Left renal pelvis (tissue), 4 donors: Measurements from ENCODE around the gene PNPLA2. TPM values are rescaled to one million over a fixed set of nuclear protein-coding genes. Genes with fewer than 3 reads are reported as not detected.

Source experiments
- DNase-seq, 4 donors: peaks; one replicate each; pipeline ENCODE4 v3.0.0-alpha.2; 2013; ENCODE audit warnings: low read depth in 4 of 4, low spot score in 3 of 4
- polyA plus RNA-seq, 4 donors: library from polyadenylated mRNA; unstranded; fragments of 120-200 nt; gene quantifications; one replicate each; pipeline ENCODE4 v1.2.1, GENCODE V29; 2013; ENCODE audit not compliant: insufficient read length in 4 of 4

PNPLA2 gene
- polyA plus RNA-seq, 4 donors = 30.5 to 92.4 (median 44.1) TPM

DNA sequence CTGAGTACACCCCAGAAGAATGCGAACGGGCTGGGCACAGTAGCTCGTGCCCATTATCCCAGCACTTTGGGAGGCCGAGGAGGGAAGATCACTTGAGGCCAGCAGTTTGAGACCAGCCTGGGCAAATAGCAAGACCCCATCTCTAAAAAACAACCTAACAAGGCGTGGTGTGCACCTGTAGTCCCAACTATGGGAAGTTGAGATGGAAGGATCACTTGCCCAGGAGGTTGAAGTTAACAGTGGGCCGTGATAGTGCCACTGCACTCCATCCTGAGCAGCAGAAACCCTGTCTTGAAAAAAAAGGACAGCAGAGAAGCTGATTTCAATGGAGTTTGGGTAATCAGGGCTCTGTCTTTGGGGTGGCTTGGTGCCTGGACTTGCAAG, 5.7 kb upstream of the PNPLA2 start:
- DNase-seq = no peak

DNA sequence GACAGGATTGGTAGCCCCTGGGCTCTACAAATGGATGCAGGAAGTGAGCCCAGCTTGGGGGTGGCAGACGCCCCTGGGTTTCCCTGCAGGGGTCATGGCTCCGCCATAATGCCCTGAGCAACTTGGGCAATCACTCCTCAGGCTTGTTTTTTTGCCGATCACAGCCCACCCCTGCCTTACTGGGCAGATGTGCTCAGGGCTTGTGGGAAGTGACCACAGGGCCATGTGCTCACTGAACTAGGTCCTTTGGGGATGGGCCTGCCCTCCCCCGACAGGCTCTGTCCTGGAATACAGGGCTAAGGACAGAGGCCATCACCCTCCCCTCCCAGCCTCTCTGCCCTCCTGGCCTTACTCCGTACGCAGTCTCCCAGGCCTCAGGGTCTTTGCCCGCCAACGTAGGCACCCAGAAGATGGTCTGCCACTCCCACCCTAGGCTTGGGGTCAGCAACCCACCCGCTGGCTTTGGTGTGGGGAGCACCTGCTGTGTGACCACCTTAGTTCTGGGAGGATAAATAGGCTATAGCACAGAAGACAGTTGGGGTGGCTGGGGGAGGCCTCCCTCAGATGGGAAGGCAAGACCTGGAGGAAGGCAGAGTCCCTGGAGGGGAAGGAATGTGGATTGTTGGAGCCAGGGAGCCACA, 5.1 kb upstream of the PNPLA2 start:
- DNase-seq = no peak

GRCh38 chr11:815675-816432, 2.9 kb upstream of the PNPLA2 start:
- DNase-seq = no peak

GRCh38 chr11:816433-816779, 2.3 kb upstream of the PNPLA2 start:
- no peak for DNase-seq

- no peak for DNase-seq
These were observed 616 bp downstream of the PNPLA2 start for GRCh38 chr11:819129-819931.

DNA sequence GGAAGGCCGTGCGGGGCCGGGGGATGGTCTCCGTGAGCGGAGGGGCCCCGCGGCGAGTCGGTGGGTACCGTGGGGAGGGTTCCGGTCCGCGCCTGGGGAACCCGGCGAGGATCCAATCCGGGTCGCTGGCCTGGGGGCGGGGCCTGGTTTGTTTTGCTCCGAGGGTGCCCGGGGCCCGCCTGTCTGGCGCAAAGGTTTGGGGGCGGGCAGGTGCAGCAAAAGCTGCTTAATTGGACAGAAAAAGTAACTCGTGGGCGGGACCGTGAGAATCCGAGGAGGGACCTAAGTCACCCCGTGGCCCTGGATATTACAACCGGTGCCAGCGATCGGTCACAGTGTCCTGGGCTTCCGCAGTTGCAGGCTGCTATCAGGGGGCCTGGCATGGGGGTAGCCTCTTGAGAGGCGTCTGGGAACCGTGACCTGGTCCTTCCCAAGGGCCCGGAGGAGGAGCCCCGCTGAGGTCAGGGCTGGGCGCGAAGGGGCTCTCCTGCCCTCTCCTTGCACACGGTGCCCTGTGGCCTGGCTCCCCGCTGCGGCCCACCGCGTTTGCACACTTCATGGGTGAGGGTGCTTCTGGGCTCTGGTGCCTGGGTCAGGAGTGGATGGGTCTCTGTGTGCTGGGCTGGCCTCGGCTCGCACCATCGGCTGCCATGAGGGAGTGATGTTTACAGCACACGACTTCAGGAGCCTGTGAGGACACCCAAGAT, 1.4 kb downstream of the PNPLA2 start:
- no peak for DNase-seq

GRCh38 chr11:820655-821511, 2.2 kb downstream of the PNPLA2 start:
- DNase-seq = no peak

GRCh38 chr11:821512-822371, 3.0 kb downstream of the PNPLA2 start:
- DNase-seq = no peak

DNA sequence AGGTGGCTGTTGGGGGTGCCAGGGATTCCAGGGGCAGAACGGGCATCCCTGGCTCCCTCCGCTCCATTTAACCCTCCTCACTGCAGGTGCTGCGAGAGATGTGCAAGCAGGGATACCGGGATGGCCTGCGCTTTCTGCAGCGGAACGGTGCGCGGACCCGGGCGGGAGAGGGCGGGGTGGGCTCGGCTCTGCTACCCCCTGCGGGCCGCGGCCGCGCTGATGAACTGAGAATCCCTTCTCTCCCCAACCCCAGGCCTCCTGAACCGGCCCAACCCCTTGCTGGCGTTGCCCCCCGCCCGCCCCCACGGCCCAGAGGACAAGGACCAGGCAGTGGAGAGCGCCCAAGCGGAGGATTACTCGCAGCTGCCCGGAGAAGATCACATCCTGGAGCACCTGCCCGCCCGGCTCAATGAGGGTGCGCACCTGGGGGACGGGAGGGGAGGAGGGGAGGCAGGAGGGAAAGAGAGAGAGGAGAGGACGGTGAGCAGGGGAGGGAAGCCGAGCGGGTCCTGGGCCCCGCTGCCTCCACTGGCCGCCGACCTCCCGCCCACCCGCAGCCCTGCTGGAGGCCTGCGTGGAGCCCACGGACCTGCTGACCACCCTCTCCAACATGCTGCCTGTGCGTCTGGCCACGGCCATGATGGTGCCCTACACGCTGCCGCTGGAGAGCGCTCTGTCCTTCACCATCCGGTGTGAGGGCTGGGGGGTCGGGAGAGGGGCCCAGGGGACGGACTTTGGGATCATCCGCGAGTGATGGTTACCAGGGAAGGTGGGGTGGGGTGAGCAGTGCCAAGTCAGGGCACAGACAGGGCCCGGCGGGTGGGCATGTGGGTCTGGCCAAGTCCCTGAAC, 5.0 kb downstream of the PNPLA2 start:
- no peak for DNase-seq

- no peak for DNase-seq
These were observed 5.7 kb downstream of the PNPLA2 start for GRCh38 chr11:824292-824880.

GRCh38 chr11:824942-825341, 6.2 kb downstream of the PNPLA2 start:
- no peak for DNase-seq

- DNase-seq = no peak
These were observed 6.9 kb downstream of the PNPLA2 start for GRCh38 chr11:825366-826226.

DNA sequence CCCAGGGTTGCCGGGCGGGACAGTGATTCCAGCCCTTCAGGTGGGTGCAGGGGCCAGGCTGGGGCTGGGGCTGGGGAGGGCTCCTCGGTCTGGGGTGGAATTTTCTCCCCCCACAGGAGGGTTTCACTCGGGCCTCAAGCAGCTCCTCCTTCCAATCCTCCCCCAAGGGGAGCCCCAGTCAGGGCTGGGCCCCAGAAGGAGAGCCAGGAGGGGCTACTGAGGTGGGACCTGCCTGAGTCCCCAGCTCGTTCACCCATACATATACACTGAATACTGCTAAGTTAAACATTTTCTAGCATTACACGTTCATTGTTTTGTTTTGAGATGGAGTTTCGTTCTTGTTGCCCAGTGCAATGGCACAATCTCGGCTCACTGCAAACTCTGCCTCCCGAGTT, 7.5 kb downstream of the PNPLA2 start:
- DNase-seq = no peak

GRCh38 chr11:826836-827145, 8.1 kb downstream of the PNPLA2 start:
- DNase-seq = no peak

- no peak for DNase-seq
These were observed 8.6 kb downstream of the PNPLA2 start for GRCh38 chr11:827146-827896.

DNA sequence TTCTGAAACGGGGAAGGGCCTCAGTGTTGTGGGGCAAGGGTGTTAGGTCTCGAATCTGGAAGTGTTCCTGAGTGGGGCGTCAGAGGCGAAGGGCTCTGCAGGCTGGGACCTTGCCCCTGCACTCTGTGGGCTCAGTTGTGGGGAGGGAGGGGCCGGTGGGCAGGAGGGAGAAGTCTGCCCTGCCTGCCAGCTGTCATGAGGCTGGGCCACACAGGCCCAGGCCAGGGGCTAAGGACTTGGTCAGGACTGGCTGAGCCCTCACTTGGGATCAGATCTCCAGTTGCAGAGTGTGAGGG, 9.1 kb downstream of the PNPLA2 start, which contains the start of gene CRACR2B:
CRACR2B (plus strand) TSS at position 23 of the 296 bp plus-strand sequence. CDS start 689 bp downstream, outside the sequence.
- no peak for DNase-seq
